Hypothalamus (tissue), 51 donors: ENCODE results near the gene REXO4.
A peak's percentile ranks its signal among the peaks of the same experiment; 100 is the strongest.

Experiments used
- DNase-seq, 51 donors: peaks; one replicate each; lab custom pipeline; 2025; lab: John Stamatoyannopoulos, UW

REXO4 gene

GRCh38 chr9:133370685-133371084 lies 47.1 kb downstream of the REXO4 start:
- no peak for DNase-seq

- DNase-seq = no peak
These were observed 47.9 kb downstream of the REXO4 start for GRCh38 chr9:133369933-133370332.

- DNase-seq = no peak
These were observed 48.4 kb downstream of the REXO4 start for GRCh38 chr9:133369422-133369821.

DNA sequence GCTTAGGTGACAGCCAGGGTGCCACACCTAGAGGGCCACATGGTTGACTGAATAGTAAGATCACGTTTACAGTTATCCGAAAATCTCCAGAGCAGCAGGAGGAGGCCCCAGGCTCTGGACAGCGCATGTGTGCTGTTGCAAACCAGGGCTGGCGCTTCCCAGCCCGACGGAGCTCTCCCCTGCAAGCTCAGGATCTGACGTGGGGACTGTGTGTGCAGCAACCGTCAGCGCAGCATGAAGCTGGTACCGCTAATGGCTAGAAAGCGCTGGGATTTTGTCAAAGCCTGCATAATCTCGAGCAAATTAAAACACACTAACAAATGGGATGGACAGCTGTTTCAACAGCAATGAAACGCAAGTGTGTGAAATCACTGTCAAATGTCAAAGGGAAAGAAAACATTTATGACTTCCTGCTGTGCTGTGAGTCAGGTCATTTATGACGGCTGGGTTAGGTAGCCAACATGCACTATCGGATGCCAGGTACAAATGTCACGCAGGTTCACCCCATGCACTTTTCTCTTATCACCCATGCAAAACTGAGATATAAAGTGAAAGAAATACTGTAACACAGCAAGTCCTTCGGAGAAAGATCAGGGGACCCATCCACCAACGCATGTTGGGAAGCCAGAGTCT lies 49.4 kb downstream of the REXO4 start:
- DNase-seq = no peak

- DNase-seq = no peak
These were observed 50.0 kb downstream of the REXO4 start for GRCh38 chr9:133367778-133368177.

- no peak for DNase-seq
These were observed 50.6 kb downstream of the REXO4 start for GRCh38 chr9:133367221-133367620.

DNA sequence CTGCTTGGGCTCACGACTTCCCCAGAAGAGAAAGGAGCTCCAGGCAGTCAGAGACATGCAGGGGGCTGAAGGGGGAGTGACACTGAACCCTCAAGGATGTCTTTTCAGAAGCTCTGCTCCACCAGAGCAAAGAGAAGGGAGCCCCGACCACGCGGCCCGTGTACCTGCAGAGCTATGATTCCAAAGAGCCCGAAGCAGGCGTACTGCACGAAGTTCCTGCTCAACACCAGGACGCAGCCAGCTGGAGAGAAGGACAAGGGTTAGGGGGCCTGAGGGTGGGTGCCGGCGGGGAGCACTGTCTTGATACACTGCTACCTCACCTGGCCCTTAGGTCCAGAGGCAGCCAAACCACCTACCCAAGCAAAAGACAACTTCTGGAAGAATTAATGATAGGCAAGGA lies 51.4 kb downstream of the REXO4 start:
- no peak for DNase-seq

- DNase-seq = no peak
These were observed 55.3 kb downstream of the REXO4 start for GRCh38 chr9:133362359-133363044.

- DNase-seq = no peak
These were observed 56.2 kb downstream of the REXO4 start for GRCh38 chr9:133361507-133362092.

DNA sequence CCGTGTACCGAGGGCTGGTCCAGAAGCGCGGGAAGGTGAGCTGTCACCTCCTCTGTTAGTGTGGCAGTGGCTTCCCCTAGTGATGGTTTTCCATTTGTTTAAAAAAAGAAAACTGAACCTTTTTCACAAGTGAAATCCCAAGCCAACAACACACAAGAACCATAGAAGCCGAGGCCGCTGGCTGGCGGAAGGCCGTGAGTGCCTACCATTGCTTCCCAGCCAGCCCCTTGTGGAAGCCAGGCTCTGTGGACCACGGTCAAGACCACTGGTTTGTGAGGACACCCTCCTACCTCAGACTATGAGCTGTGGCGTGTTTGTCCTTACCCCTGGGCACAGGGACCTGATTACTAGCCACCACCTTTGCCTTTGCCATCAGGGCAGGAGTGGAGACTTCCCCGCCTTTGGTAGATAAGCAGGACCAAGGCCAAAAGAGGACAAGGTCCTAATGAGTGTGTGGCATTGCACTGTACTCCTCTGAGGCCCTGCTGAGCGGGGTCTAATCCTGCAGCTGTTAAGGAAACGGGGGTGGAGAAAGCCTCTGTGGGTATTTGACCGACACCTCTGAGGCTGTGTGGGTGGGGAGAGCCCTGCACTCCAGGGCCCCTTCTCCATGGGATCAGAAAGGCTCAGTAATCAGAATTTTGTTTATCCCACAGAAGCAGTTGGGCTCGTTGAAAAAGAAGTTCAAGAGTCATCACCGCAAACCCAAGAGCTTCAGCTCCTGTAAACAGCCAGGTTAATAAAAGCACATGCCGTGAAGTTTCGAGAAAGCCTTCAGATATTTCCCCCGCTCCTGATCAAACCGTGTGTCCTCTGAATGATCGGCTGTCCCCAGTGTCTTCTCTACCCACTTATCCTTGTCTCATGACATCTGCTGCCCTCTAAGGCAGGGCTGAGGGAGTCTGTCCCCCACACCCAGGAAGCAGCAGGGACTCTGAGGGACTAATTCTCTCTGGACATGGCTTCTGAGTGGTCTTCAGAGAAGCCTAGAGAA lies 57.1 kb downstream of the REXO4 start:
- DNase-seq = no peak

DNA sequence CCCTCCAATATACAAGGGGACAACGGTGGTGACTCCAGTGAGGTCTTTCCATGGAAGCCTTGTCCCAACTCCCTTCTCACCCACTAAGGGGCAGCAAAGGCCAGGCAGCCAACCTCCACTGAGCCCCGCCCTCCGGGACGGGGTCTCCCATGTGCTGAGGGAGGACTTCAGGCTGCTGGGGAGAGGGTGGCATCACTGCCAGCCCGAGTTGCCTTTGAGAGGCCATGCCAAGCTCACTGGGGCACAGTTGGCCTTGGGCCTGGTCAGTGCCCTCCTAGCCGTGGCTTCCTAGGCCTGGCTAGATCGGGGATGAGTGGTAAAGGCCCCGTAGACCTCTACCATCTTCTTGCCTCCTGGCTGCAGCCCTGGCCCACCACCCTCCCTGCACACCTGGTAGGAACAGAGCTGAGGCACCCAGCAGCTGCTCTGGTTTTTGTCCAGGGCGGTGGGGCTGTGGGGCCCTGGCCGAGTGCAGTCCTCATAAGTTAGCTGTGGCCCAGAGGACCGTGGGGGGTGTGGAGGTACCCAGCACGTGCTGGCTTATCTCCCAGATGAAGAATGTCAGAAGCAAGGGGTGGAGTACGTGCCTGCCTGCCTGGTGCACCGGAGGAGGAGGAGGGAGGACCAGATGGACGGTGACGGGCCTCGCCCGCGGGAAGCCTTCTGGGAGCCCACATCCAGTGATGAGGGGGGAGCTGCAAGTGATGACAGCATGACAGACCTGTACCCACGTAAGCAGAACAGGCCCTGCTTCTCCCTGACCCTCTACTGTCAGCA lies 58.2 kb downstream of the REXO4 start:
- peak in 2 of 51 donors; percentile 10 to 38 for DNase-seq

DNA sequence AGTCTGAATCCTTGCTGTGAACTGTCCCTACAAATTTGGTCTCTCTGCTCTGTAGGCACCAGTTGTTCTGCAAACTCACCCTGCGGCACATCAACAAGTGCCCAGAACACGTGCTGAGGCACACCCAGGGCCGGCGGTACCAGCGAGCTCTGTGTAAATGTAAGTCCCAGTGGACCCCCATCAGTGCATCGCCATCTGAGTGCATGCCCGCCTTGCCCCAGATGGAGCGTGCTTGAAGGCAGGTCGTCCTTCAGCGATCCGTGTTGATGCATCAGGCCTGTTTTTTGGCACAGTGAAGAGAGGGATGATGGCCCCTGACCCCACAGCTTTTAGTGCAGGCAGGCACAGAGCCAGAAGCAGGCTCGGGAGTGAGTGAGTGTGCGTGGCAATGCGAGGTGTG lies 60.2 kb downstream of the REXO4 start:
- no peak for DNase-seq

- peak in 50 of 51 donors; percentile 19 to 90 (median 70) for DNase-seq
These were observed 61.3 kb downstream of the REXO4 start, which contains the start of the genes SURF1 and SURF2 for GRCh38 chr9:133356391-133357091. Gene SURF1, minus strand, starts transcription at chr9:133356487. Its CDS starts 34 bp downstream, at chr9:133356453. Gene SURF2, plus strand, starts transcription at chr9:133356550. Its CDS starts 43 bp downstream, at chr9:133356593.
